ENCODE measurements around the gene PHKA1. TPM values are rescaled to one million over a fixed set of nuclear protein-coding genes. Genes with fewer than 3 reads are reported as not detected.

Gene PHKA1
- total RNA-seq, 2 donors from 2014 or later: 5.6 to 7.9 TPM

Other genes with a start within 250 kb of the PHKA1 start
- 10 to 100 TPM; 24.7 to 25.6 TPM for gene HDAC8, start 141.5 kb downstream of the PHKA1 start, total RNA-seq
- not detected for gene DMRTC1B, start 62.6 kb upstream of the PHKA1 start, total RNA-seq
- gene FAM236B, start 68.4 kb upstream of the PHKA1 start, total RNA-seq: not detected
- not detected for gene FAM236D, start 93.9 kb upstream of the PHKA1 start, total RNA-seq
- gene FAM236C, start 198.3 kb upstream of the PHKA1 start, total RNA-seq: not detected
- gene FAM236A, start 223.9 kb upstream of the PHKA1 start, total RNA-seq: not detected
- gene DMRTC1, start 229.5 kb upstream of the PHKA1 start, total RNA-seq: not detected